K562 (cell line): Measurements from ENCODE around the gene PPP6R1. TPM values are rescaled to one million over a fixed set of nuclear protein-coding genes. Genes with fewer than 3 reads are reported as not detected.

Experiments
- ARID3A ChIP-seq: IDR thresholded peaks from 2 replicates; pipeline ENCODE4 v1.6.1; 2012; ENCODE audit warnings: low read depth, low read length, improper control_type of control experiment, borderline replicate concordance
- BHLHE40 ChIP-seq: IDR thresholded peaks from 2 replicates; pipeline ENCODE4 v1.6.1; 2011; ENCODE audit warnings: low read length, improper control_type of control experiment
- BRCA1 ChIP-seq, 2 experiments: fragments of 450-650 bp in 1 of 2; sonication (generic) in 1 of 2; formaldehyde crosslinking in 1 of 2; IDR thresholded peaks; 2 replicates each; pipeline versions ENCODE4 v1.5.0 to v1.6.1; 2017 to 2020; ENCODE audit warnings: mild to moderate bottlenecking in 1 of 2, missing genetic modification reagents in 1 of 2
- CCNT2 ChIP-seq: IDR thresholded peaks from 2 replicates; pipeline ENCODE4 v1.6.1; 2011; ENCODE audit warnings: borderline replicate concordance, low read depth, mild to moderate bottlenecking, moderate library complexity, mixed read lengths, low read length; ENCODE audit not compliant: insufficient read length; ENCODE audit errors: extremely low read depth
- CEBPG ChIP-seq, 3 experiments: fragments of 200-800 bp in 1 of 3; sonication (Bioruptor generic) in 1 of 3; sonication (generic) in 1 of 3; formaldehyde crosslinking in 1 of 3; IDR thresholded peaks in 2 of 3; conservative IDR thresholded peaks in 1 of 3; 2 replicates each; pipeline versions ENCODE4 v1.6.1 to v1.8.0; 2016 to 2022; ENCODE audit warnings: missing compliant biosample characterization in 2 of 3, missing genetic modification characterization in 2 of 3, mild to moderate bottlenecking in 1 of 3, missing genetic modification reagents in 1 of 3
- DEAF1 ChIP-seq: fragments of 450-650 bp; formaldehyde crosslinking; IDR thresholded peaks from 2 replicates; pipeline ENCODE4 v1.4.0; 2020; ENCODE audit warnings: mild to moderate bottlenecking, moderate library complexity
- FOXP1 ChIP-seq: sonication (generic); formaldehyde crosslinking; IDR thresholded peaks from 2 replicates; pipeline ENCODE4 v1.8.0; 2022; ENCODE audit warnings: mild to moderate bottlenecking, missing genetic modification reagents
- GTF2F1 ChIP-seq: IDR thresholded peaks from 2 replicates; pipeline ENCODE4 v1.6.1; 2011; ENCODE audit warnings: low read depth, low read length, improper control_type of control experiment
- HMG20B ChIP-seq: fragments of 250-450 bp; sonication (Bioruptor Pico); IDR thresholded peaks from 2 replicates; pipeline ENCODE4 v1.5.0; 2021; ENCODE audit warnings: mild to moderate bottlenecking
- IFI16 ChIP-seq: fragments of 250-450 bp; sonication (Bioruptor Pico); IDR thresholded peaks from 2 replicates; pipeline ENCODE4 v2.1.2; 2022; ENCODE audit warnings: mild to moderate bottlenecking, inconsistent platforms
- MEF2A ChIP-seq: IDR thresholded peaks from 2 replicates; pipeline ENCODE4 v1.6.1; 2011; ENCODE audit warnings: low read depth, mild to moderate bottlenecking, low read length, moderate library complexity; ENCODE audit not compliant: control insufficient read depth
- MTF1 ChIP-seq: fragments of 250-450 bp; sonication (Bioruptor Pico); IDR thresholded peaks from 2 replicates; pipeline ENCODE4 v1.9.0; 2021; ENCODE audit warnings: moderate library complexity, mild to moderate bottlenecking, inconsistent platforms, borderline replicate concordance
- NEUROD1 ChIP-seq: fragments of 150-350 bp; IDR thresholded peaks from 2 replicates; pipeline ENCODE4 v1.6.1; 2014; ENCODE audit warnings: borderline replicate concordance, low read length, low read depth; ENCODE audit not compliant: partially characterized antibody
- SMAD1 ChIP-seq: fragments of 150-350 bp; IDR thresholded peaks from 2 replicates; pipeline ENCODE4 v1.6.1; 2014; ENCODE audit warnings: low read length, low read depth; ENCODE audit not compliant: partially characterized antibody
- SP1 ChIP-seq: sonication (generic); formaldehyde crosslinking; IDR thresholded peaks from 2 replicates; pipeline ENCODE4 v1.8.1; 2022; ENCODE audit warnings: mild to moderate bottlenecking, missing genetic modification reagents
- TCF15 ChIP-seq: fragments of 250-450 bp; sonication (Bioruptor Pico); IDR thresholded peaks from 2 replicates; pipeline ENCODE4 v1.8.0; 2022; ENCODE audit warnings: moderate library complexity, mild to moderate bottlenecking, inconsistent platforms
- TCF7L2 ChIP-seq: fragments of 150-350 bp; IDR thresholded peaks from 2 replicates; pipeline ENCODE4 v1.6.1; 2016; ENCODE audit warnings: low read depth, mild to moderate bottlenecking, low read length, moderate library complexity
- THRAP3 ChIP-seq: fragments of 450-650 bp; IDR thresholded peaks from 2 replicates; pipeline ENCODE4 v1.6.1; 2016; ENCODE audit warnings: mild to moderate bottlenecking, inconsistent platforms, borderline replicate concordance
- XRCC4 ChIP-seq: IDR thresholded peaks from one replicate; pipeline ENCODE4 v1.6.1; 2011; ENCODE audit not compliant: insufficient read depth, insufficient read length; ENCODE audit errors: extremely low read depth
- XRCC5 ChIP-seq: fragments of 200-400 bp; formaldehyde crosslinking; IDR thresholded peaks from 2 replicates; pipeline ENCODE4 v1.6.1; 2017; ENCODE audit warnings: low read depth, mild to moderate bottlenecking, low read length
- ZBED1 ChIP-seq: IDR thresholded peaks from 2 replicates; pipeline ENCODE4 v1.6.1; 2014
- ZNF41 ChIP-seq: fragments of 250-450 bp; sonication (Bioruptor Pico); conservative IDR thresholded peaks from 2 replicates; pipeline ENCODE4 v1.4.0; 2020; ENCODE audit warnings: mild to moderate bottlenecking
- ZNF561 ChIP-seq: fragments of 450-650 bp; formaldehyde crosslinking; conservative IDR thresholded peaks from 2 replicates; pipeline ENCODE4 v1.4.0; 2020; ENCODE audit warnings: mild to moderate bottlenecking, moderate library complexity
- ZNF696 ChIP-seq: fragments of 250-450 bp; sonication (Bioruptor Pico); conservative IDR thresholded peaks from 2 replicates; pipeline ENCODE4 v1.4.0; 2020; ENCODE audit warnings: mild to moderate bottlenecking, moderate library complexity
- ZNF699 ChIP-seq: fragments of 250-450 bp; sonication (Bioruptor Pico); IDR thresholded peaks from 2 replicates; pipeline ENCODE4 v1.8.0; 2021; ENCODE audit warnings: mild to moderate bottlenecking, moderate library complexity; ENCODE audit not compliant: insufficient replicate concordance
- polyA plus RNA-seq, 8 experiments: library from polyadenylated mRNA; depleted of rRNA in 4 of 8; stranded (reverse) in 5 of 8; unstranded in 3 of 8; fragments of >200 nt; fragmentation: Nextera tagmentation in 2 of 8; fragmentation: Illumina TruSeq in 1 of 8; extraction: Ambion mirVana in 2 of 8; extraction: Trizol in 1 of 8; gene quantifications; 2 replicates each; pipeline versions ENCODE4 v1.2.1 to v1.2.3, GENCODE V29; 2011 to 2014; ENCODE audit warnings: inconsistent platforms in 1 of 8, missing spikeins in 1 of 8
- total RNA-seq, 7 experiments: library from RNA; depleted of rRNA in 6 of 7; stranded (reverse); fragments of >200 nt in 6 of 7; fragmentation: Illumina TruSeq in 2 of 7; extraction: Trizol in 2 of 7; gene quantifications; 2 replicates each; pipeline versions ENCODE4 v1.2.1 to v1.2.3, GENCODE V29; 2011 to 2021; ENCODE audit warnings: low replicate concordance in 1 of 7

Gene PPP6R1
- total and polyA plus RNA-seq, 9 of the 15 experiments (the other 6 are each of a cell fraction or from before 2014, with no cell fraction given) = 0.48 to 135 (median 37.2) TPM

GRCh38 chr19:55270172-55270942, 11.5 kb upstream of the PPP6R1 start (continued):
- no peak for TF ChIP-seq ZNF696
- no peak for TF ChIP-seq DEAF1
- no peak for TF ChIP-seq XRCC5
- TF ChIP-seq ZNF41 (CRISPR knock-in tag) = peak; percentile 42; the same call in 1 of the 2 replicates
- no peak for TF ChIP-seq MEF2A
- 0 out of 2 replicates have a peak, but pooled peaks have one; percentile 47 for TF ChIP-seq BHLHE40
- TF ChIP-seq ZBED1 = no peak
- TF ChIP-seq ZNF561 (CRISPR knock-in tag) = no peak
- peak; percentile 32 for TF ChIP-seq NEUROD1
- TF ChIP-seq ZNF699 (CRISPR knock-in tag) = no peak
- no peak for TF ChIP-seq ARID3A
- peak; percentile 100 for TF ChIP-seq CEBPG (CRISPR knock-in tag; IDR thresholded peaks at IDR 0.05)
- TF ChIP-seq CEBPG (tag; conservative IDR thresholded peaks at IDR 0.05 in 1 of 2, IDR thresholded peaks at IDR 0.05 in 1 of 2) = peak; percentile 81 to 97
- TF ChIP-seq THRAP3 = 0 out of 2 replicates have a peak, but pooled peaks have one; percentile 49
- TF ChIP-seq SMAD1 = peak; percentile 24
- no peak for TF ChIP-seq TCF7L2
- TF ChIP-seq TCF15 (CRISPR knock-in tag) = no peak
- TF ChIP-seq HMG20B (CRISPR knock-in tag) = no peak
- no peak for TF ChIP-seq BRCA1 (IDR thresholded peaks at IDR 0.05)
- no peak for TF ChIP-seq BRCA1 (CRISPR knock-in tag; IDR thresholded peaks at IDR 0.05)
- no peak for TF ChIP-seq CCNT2
- TF ChIP-seq MTF1 (CRISPR knock-in tag) = no peak
- TF ChIP-seq FOXP1 = peak; percentile 83; the same call in 1 of the 2 replicates
- TF ChIP-seq XRCC4 = no peak
- no peak for TF ChIP-seq SP1 (CRISPR knock-in tag)
- TF ChIP-seq IFI16 = no peak
- no peak for TF ChIP-seq GTF2F1
